Measurements from ENCODE around the gene INHBE. TPM values are rescaled to one million over a fixed set of nuclear protein-coding genes. Genes with fewer than 3 reads are reported as not detected.
A peak's percentile ranks its signal among the peaks of the same experiment; 100 is the strongest.
"Not testable (repeated sequence)": the region's sequence is repeated elsewhere in the genome, so short reads cannot be mapped to it uniquely, and the experiment has no call there.

The INHBE gene
- total RNA-seq, 2 experiments from 2014 or later = 0.35 TPM; not detected in 1

- CTCF ChIA-PET = interaction anchor here (1.0 to 2.7 kb wide), 5 partner anchors 10 to 32 kb away, joined by 3 to 12 read pairs (median 4); partner anchors contain the start of gene GLI1
- no peak for ATAC-seq
Observed at GRCh38 chr12:57487055-57487596, 32.0 kb downstream of the INHBE start.

DNA sequence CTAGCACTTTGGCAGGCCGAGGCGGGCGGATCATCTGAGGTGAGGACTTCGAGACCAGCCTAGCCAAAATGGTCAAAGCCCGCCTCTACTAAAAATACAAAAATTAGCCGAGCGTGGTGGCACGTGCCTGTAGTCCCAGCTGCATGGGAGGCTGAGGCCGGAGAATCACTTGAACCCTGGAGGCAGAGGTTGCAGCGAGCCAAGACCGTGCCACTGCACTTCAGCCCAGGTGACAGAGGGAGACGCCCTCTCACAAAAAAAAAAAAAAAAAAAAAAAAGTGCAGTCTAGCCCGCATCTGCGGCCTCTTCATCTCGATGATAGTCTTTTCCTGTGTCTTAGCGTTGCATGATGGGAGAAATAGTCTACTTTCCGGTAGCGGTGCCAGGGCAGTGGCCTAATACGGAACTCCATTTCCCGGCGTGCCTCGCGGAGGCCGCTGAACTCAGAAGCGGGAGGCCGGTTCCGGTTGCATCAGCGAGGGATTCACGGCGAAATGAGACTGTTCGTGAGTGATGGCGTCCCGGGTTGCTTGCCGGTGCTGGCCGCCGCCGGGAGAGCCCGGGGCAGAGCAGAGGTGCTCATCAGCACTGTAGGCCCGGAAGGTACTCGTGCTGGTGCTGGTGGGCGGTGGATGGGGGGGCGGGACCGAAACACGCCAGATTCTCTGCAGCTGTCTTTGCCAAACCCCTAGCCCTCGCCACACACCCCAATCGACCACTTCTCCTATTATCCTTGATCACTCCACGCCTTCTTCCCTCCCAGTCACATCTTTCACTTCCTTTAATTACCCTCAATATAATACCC, 32.7 kb downstream of the INHBE start, which contains the start of gene MARS1:
MARS1 (plus strand) TSS at position 472 of the 805 bp plus-strand sequence; CDS start at position 495, 23 bp downstream.
- DNase-seq = peak; percentile 97
- Mint-ChIP-seq H3K4me1 (peaks cover 39% of the 10 kb centered on the region), H3K4me3 (peak within 1 kb of the TSS; percentile 93), H3K27ac (peak within 1 kb of the TSS; percentile 89), H3K27me3 (no peaks in the 10 kb centered on the region), H3K9me3 (ENCODE audit: low read depth) (no peaks in the 10 kb centered on the region), H3K36me3 (peaks cover 35% of the 10 kb centered on the region)
- ATAC-seq = peak; percentile 97
- CTCF ChIA-PET = interaction anchor here (1.0 to 2.7 kb wide), 6 partner anchors 11 to 33 kb away, joined by 3 to 12 read pairs (median 4); partner anchors contain the start of genes DDIT3 and GLI1

More at GRCh38 chr12:57487055-57487596, 32.0 kb downstream of the INHBE start:
- DNase-seq = no peak
- Mint-ChIP-seq H3K27ac (peak overlapping the region; percentile 89), H3K9me3 (ENCODE audit: low read depth) (no peaks in the 10 kb centered on the region), H3K36me3 (peaks cover 32% of the 10 kb centered on the region), H3K4me1 (peaks cover 36% of the 10 kb centered on the region), H3K4me3 (peak overlapping the region; percentile 93), H3K27me3 (no peaks in the 10 kb centered on the region)

DNA sequence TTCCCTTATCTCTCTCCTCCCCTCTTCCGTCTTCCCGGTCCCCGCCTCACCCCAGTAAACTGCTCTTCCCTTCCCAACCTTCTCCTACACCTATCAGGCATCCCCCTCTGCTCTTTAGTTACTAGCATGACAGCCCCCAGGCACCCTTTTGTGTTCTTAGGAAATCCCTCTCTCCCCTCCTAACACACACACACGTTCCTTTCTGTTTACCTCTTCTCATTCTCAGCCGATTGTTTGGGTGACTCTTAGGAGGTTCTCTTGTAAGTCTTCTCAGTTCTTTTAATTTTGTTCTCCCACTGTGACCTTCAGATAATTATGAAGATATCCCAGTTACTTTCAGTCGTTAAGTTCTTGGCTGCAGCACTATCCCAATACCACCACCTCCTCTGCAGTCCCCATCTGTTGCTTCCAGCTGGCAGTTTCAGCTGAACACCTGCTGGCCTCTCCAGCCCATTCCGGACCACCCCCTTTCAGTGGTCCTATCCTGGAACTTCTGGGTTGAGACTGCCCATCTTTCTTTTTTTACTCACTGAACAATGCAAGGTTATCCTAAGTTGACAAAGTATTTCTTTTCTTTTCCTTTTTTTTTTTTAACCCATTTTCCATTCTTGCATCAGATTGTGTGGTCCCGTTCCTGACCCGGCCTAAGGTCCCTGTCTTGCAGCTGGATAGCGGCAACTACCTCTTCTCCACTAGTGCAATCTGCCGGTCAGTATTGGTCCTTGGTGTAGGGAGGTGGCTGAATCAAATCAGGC, 33.5 kb downstream of the INHBE start:
- no peaks in the 10 kb centered on the region for H3K27me3 Mint-ChIP-seq
- H3K9me3 Mint-ChIP-seq (ENCODE audit: low read depth) = no peaks in the 10 kb centered on the region
- DNase-seq (no peak), ATAC-seq (no peak)
- peaks cover 38% of the 10 kb centered on the region for H3K36me3 Mint-ChIP-seq
- H3K4me3 Mint-ChIP-seq = peak overlapping the region; percentile 93
- CTCF ChIA-PET = interaction anchor here (1.5 to 2.1 kb wide), 3 partner anchors 12 to 32 kb away, joined by 4 to 9 read pairs (median 6); partner anchors contain the start of genes DDIT3 and GLI1
- peaks cover 36% of the 10 kb centered on the region for H3K4me1 Mint-ChIP-seq
- peak overlapping the region; percentile 89 for H3K27ac Mint-ChIP-seq

DNA sequence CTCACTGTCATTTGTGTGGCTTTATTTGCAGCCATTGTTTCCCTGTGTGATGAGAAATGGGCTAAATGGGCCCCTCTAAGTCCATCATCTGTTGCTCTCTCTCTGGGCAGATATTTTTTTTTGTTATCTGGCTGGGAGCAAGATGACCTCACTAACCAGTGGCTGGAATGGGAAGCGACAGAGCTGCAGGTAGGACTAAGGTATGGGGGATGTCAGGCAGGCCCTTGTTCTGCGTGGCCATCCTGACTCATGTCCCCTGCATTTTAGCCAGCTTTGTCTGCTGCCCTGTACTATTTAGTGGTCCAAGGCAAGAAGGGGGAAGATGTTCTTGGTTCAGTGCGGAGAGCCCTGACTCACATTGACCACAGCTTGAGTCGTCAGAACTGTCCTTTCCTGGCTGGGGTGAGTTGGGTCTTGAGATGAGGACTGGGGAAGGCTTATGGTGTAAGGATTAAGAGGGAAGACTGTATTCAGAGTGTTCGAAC, 34.1 kb downstream of the INHBE start:
- Mint-ChIP-seq H3K36me3 (peaks cover 38% of the 10 kb centered on the region), H3K4me3 (peak overlapping the region; percentile 93), H3K4me1 (peaks cover 36% of the 10 kb centered on the region), H3K27ac (peak overlapping the region; percentile 89), H3K9me3 (ENCODE audit: low read depth) (no peaks in the 10 kb centered on the region), H3K27me3 (no peaks in the 10 kb centered on the region)
- no peak for ATAC-seq
- CTCF ChIA-PET = interaction anchor here (1.5 to 2.1 kb wide), 3 partner anchors 12 to 32 kb away, joined by 4 to 9 read pairs (median 6); partner anchors contain the start of genes DDIT3 and GLI1
- no peak for DNase-seq

DNA sequence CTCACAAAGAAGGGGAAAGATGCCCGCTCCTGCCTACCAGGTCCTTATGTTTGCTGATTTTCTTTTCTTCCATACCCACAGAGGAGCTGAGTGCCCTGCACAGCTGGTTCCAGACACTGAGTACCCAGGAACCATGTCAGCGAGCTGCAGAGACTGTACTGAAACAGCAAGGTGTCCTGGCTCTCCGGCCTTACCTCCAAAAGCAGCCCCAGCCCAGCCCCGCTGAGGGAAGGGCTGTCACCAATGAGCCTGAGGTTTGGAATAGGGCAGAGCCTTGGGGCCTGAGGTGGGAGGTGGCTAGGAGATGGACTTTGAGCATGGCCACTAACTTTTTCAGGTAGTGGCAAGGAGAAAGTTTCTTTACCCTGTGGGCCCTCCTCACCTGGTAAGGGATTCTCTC, 35.0 kb downstream of the INHBE start:
- Mint-ChIP-seq H3K4me3 (no peak overlapping the region), H3K27me3 (no peaks in the 10 kb centered on the region), H3K36me3 (peaks cover 41% of the 10 kb centered on the region), H3K4me1 (peaks cover 36% of the 10 kb centered on the region), H3K27ac (peak overlapping the region; percentile 5), H3K9me3 (ENCODE audit: low read depth) (no peaks in the 10 kb centered on the region)
- CTCF ChIA-PET = interaction anchor here (1.7 to 2.1 kb wide), 3 partner anchors 13 to 31 kb away, joined by 6 to 9 read pairs (median 8); partner anchors contain the start of gene GLI1
- ATAC-seq (no peak), DNase-seq (no peak)

- H3K4me3 Mint-ChIP-seq = no peak overlapping the region
- H3K27ac Mint-ChIP-seq = peak overlapping the region; percentile 75
- H3K4me1 Mint-ChIP-seq = peaks cover 36% of the 10 kb centered on the region
- ATAC-seq (no peak), DNase-seq (no peak)
- H3K27me3 Mint-ChIP-seq = no peaks in the 10 kb centered on the region
- CTCF ChIA-PET = interaction anchor here (1.0 to 1.9 kb wide), 2 partner anchors 15 to 31 kb away, joined by 3 to 8 read pairs; no protein-coding TSS in a partner anchor
- H3K36me3 Mint-ChIP-seq = peaks cover 48% of the 10 kb centered on the region
- no peaks in the 10 kb centered on the region for H3K9me3 Mint-ChIP-seq (ENCODE audit: low read depth)
Observed at GRCh38 chr12:57491393-57492280, 36.5 kb downstream of the INHBE start.

DNA sequence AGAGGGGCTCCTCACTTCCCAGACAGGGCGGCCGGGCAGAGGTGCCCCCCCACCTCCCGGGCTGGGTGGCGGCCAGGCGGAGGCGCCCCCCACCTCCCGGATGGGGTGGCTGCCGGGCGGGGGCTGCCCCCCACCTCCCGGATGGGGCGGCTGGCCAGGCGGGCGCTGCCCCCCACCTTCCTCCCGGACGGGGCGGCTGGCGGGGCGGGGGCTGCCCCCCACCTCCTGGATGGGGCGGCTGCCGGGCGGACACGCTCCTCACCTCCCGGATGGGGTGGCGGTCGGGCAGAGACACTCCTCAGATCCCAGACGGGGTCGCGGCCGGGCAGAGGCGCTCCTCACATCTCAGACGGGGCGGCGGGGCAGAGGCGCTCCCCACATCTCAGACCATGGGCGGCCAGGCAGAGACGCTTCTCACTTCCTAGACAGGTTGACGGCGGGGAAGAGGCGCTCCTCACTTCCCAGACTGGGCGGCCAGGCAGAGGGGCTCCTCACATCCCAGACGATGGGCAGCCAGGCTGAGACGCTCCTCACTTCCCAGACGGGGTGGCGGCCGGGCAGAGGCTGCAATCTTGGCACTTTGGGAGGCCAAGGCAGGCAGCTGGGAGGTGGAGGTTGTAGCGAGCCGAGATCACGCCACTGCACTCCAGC, 40.1 kb downstream of the INHBE start:
- not testable (repeated sequence) for ATAC-seq; H3K27me3 Mint-ChIP-seq; H3K9me3 Mint-ChIP-seq (ENCODE audit: low read depth)

GRCh38 chr12:57496822-57497221, 41.7 kb downstream of the INHBE start:
- H3K27me3 Mint-ChIP-seq = no peaks in the 10 kb centered on the region
- no peak overlapping the region for H3K4me3 Mint-ChIP-seq
- DNase-seq (no peak), ATAC-seq (no peak)
- no peak overlapping the region for H3K27ac Mint-ChIP-seq
- H3K9me3 Mint-ChIP-seq (ENCODE audit: low read depth) = peaks cover 3% of the 10 kb centered on the region
- H3K4me1 Mint-ChIP-seq = peaks cover 9% of the 10 kb centered on the region
- peaks cover 58% of the 10 kb centered on the region for H3K36me3 Mint-ChIP-seq
- CTCF ChIA-PET = interaction anchor here (0.6 to 1.4 kb wide), 4 partner anchors 20 to 766 kb away, joined by 3 to 5 read pairs (median 3); no protein-coding TSS in a partner anchor

More for the DNA sequence above, 40.1 kb downstream of the INHBE start:
- Mint-ChIP-seq H3K4me1 (peaks cover 14% of the 10 kb centered on the region), H3K36me3 (peaks cover 55% of the 10 kb centered on the region)
- H3K27ac Mint-ChIP-seq, H3K4me3 Mint-ChIP-seq, DNase-seq, CTCF ChIA-PET: not testable (repeated sequence)

DNA sequence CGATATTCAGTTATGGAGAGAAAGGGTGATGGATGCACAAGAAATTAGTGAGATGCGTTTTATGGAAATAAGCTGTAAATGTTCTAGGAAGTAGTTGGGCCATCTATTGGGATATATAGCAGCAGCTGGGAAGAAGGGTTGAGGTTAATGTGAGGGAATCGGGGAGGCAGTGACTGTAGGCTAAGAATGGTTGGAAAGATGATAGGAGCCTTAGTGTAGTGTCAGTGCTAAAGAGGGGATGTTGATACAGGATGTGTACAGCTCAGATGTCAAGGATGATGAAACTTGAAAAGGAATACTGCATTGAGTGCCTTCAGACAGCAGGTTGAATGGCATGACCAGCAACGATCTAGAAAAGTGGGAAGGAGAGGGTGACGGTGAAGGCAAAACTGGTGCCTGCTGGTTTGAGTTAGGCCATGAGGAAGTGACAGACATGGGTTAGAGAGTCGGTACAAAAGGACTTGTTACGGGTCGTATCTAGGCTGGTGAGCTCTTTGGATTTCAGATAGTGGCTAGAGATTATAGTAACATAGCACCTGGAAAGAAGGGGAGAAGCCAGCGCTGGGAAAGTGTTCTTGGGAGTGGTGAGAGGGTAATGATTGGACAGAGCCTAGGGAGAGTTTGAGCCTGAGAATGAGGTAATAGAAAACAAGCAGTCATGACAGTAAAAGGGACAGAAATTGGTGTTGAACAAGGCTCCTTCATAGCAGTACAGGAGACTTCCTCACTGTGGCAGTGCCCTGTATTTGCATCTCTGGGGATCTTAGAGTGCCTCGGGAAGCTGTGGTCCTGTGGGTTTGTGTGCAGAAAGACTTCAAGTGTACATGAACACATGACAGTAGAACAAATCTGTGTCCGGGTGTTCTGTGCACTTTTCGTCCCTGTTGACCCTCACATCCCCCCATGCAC, 42.4 kb downstream of the INHBE start:
- no peak overlapping the region for H3K27ac Mint-ChIP-seq
- H3K9me3 Mint-ChIP-seq (ENCODE audit: low read depth) = peaks cover 3% of the 10 kb centered on the region
- no peaks in the 10 kb centered on the region for H3K27me3 Mint-ChIP-seq
- no peak overlapping the region for H3K4me3 Mint-ChIP-seq
- peaks cover 9% of the 10 kb centered on the region for H3K4me1 Mint-ChIP-seq
- DNase-seq (no peak), ATAC-seq (no peak)
- CTCF ChIA-PET = interaction anchor here (0.9 to 1.4 kb wide), 3 partner anchors 21 to 42 kb away, joined by 3 to 5 read pairs (median 3); no protein-coding TSS in a partner anchor
- H3K36me3 Mint-ChIP-seq = peaks cover 64% of the 10 kb centered on the region

DNA sequence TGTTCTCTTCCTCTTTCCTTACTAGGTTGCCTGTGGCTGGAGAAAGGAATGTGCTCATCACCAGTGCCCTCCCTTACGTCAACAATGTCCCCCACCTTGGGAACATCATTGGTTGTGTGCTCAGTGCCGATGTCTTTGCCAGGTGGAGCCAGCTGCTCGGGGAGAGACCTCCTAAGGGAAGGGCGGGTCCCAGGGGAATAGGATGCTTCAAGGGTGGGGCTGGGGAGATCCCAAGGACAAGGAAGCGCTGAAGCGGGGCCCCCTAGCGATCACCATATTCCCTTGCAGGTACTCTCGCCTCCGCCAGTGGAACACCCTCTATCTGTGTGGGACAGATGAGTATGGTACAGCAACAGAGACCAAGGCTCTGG, 43.0 kb downstream of the INHBE start:
- Mint-ChIP-seq H3K4me1 (peaks cover 4% of the 10 kb centered on the region), H3K27me3 (no peaks in the 10 kb centered on the region), H3K36me3 (peaks cover 63% of the 10 kb centered on the region), H3K9me3 (ENCODE audit: low read depth) (peaks cover 3% of the 10 kb centered on the region), H3K27ac (no peak overlapping the region), H3K4me3 (no peak overlapping the region)
- ATAC-seq = no peak
- CTCF ChIA-PET = no interaction called here
- no peak for DNase-seq

DNA sequence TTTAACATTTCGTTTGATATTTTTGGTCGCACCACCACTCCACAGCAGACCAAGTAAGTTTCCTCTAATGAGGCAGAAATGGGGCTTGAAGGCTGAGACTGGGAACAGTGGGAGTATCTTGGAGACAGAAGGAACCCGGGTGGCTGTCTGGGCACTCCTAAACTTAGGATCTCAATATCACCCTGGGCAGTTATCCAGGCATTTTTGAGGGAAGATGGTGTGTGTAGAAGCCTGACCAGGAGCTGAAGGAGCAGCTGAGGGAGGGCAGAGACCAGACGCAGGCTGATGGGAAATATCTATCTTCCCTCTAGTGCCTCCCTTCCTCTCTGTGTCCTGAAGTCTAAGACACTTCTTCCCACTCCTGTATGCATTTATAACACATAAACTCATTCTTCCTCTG, 43.5 kb downstream of the INHBE start:
- CTCF ChIA-PET = no interaction called here
- no peak overlapping the region for H3K4me3 Mint-ChIP-seq
- H3K4me1 Mint-ChIP-seq = peaks cover 4% of the 10 kb centered on the region
- H3K27ac Mint-ChIP-seq = no peak overlapping the region
- H3K9me3 Mint-ChIP-seq (ENCODE audit: low read depth) = peaks cover 3% of the 10 kb centered on the region
- peaks cover 65% of the 10 kb centered on the region for H3K36me3 Mint-ChIP-seq
- no peaks in the 10 kb centered on the region for H3K27me3 Mint-ChIP-seq
- ATAC-seq = no peak
- no peak for DNase-seq
